Prostate gland (tissue), 2 donors: Measurements from ENCODE around the gene UVSSA. TPM values are rescaled to one million over a fixed set of nuclear protein-coding genes. Genes with fewer than 3 reads are reported as not detected.

Experiments used
- DNase-seq: peaks from one replicate; pipeline ENCODE4 v3.0.0-alpha.2; 2019; ENCODE audit warnings: low spot score
- H3K27ac ChIP-seq, 2 donors: fragments of 200-600 bp; sonication (generic); 2 replicates each; pipeline ENCODE4 v1.5.1; 2017 to 2019
- H3K27me3 ChIP-seq: fragments of 200-600 bp; sonication (generic); replicated peaks from 2 replicates; pipeline ENCODE4 v1.5.1; 2019; ENCODE audit not compliant: insufficient read depth
- H3K36me3 ChIP-seq, 2 donors: fragments of 200-600 bp; sonication (generic); 1 replicate in 1 of 2; 2 replicates in 1 of 2; pipeline versions ENCODE4 v1.5.1 to v1.8.1; 2017 to 2019
- H3K4me1 ChIP-seq: fragments of 200-600 bp; sonication (generic); replicated peaks from 2 replicates; pipeline ENCODE4 v1.5.1; 2019
- H3K4me3 ChIP-seq, 2 donors: fragments of 200-600 bp; sonication (generic); 2 replicates each; pipeline ENCODE4 v1.5.1; 2017 to 2019
- H3K9me3 ChIP-seq: fragments of 200-600 bp; sonication (generic); 2 replicates; pipeline ENCODE4 v1.5.1; 2017
- POLR2A ChIP-seq: fragments of 450-650 bp; IDR thresholded peaks from one replicate; pipeline ENCODE4 v1.6.1; 2016; ENCODE audit warnings: antibody characterized with exemption, mild to moderate bottlenecking
- POLR2AphosphoS5 ChIP-seq: sonication (generic); formaldehyde crosslinking; IDR thresholded peaks from one replicate; pipeline ENCODE4 v1.6.1; 2017; ENCODE audit warnings: antibody characterized with exemption
- WGBS: methylation state at CpG from one replicate; pipeline ENCODE4 v1.1.5; 2018; 5-methylcytosine and 5-hydroxymethylcytosine counted together
- intact Hi-C: fragments of 100-400 bp; cut with DNase I; formaldehyde crosslinking; loops from one replicate; pipeline ENCODE4 v1.14.2; 2022
- total RNA-seq, 2 donors: library from RNA; depleted of rRNA; stranded (reverse); fragments of >200 nt; gene quantifications; one replicate each; pipeline ENCODE4 v1.1.0, GENCODE V29; 2016
- TF ChIP-seq, protein P1 (sequence below), 4 experiments: fragments of 200-600 bp in 2 of 4; fragments of 450-650 bp in 2 of 4; sonication (generic) in 2 of 4; IDR thresholded peaks; 1 replicate in 3 of 4; 2 replicates in 1 of 4; pipeline ENCODE4 v1.5.1; 2016 to 2019; ENCODE audit warnings: antibody characterized with exemption in 4 of 4, mild to moderate bottlenecking in 2 of 4, moderate library complexity in 2 of 4

Gene UVSSA
- total RNA-seq, 2 donors from 2014 or later, result 20.8 to 47.9 TPM

- H3K36me3 ChIP-seq, result no peaks in the 10 kb centered on the region
- intact Hi-C loops, result no loop called here
Observed at GRCh38 chr4:1363513-1363912, 16.5 kb downstream of the UVSSA start.

GRCh38 chr4:1364217-1364616 is 17.2 kb downstream of the UVSSA start:
- no peak for DNase-seq
- H3K4me1 ChIP-seq, result no peaks in the 10 kb centered on the region
- no peaks in the 10 kb centered on the region for H3K9me3 ChIP-seq
- H3K27ac ChIP-seq, result no peak overlapping the region
- H3K36me3 ChIP-seq, result no peaks in the 10 kb centered on the region
- no peak overlapping the region for H3K4me3 ChIP-seq
- TF ChIP-seq POLR2A (no peak), POLR2AphosphoS5 (no peak)
- TF ChIP-seq, protein P1, sequence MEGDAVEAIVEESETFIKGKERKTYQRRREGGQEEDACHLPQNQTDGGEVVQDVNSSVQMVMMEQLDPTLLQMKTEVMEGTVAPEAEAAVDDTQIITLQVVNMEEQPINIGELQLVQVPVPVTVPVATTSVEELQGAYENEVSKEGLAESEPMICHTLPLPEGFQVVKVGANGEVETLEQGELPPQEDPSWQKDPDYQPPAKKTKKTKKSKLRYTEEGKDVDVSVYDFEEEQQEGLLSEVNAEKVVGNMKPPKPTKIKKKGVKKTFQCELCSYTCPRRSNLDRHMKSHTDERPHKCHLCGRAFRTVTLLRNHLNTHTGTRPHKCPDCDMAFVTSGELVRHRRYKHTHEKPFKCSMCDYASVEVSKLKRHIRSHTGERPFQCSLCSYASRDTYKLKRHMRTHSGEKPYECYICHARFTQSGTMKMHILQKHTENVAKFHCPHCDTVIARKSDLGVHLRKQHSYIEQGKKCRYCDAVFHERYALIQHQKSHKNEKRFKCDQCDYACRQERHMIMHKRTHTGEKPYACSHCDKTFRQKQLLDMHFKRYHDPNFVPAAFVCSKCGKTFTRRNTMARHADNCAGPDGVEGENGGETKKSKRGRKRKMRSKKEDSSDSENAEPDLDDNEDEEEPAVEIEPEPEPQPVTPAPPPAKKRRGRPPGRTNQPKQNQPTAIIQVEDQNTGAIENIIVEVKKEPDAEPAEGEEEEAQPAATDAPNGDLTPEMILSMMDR (IDR thresholded peaks at IDR 0.05), result no peak
- WGBS, result 93% methylated on average over 10 of the region's 18 CpGs
- H3K27me3 ChIP-seq, result no peaks in the 10 kb centered on the region
- intact Hi-C loops, result no loop called here

More at GRCh38 chr4:1363513-1363912, 16.5 kb downstream of the UVSSA start:
- no peak for DNase-seq
- H3K27me3 ChIP-seq, result no peaks in the 10 kb centered on the region
- no peak overlapping the region for H3K4me3 ChIP-seq
- no peaks in the 10 kb centered on the region for H3K4me1 ChIP-seq
- no peak for TF ChIP-seq POLR2A
- no peak for TF ChIP-seq POLR2AphosphoS5
- TF ChIP-seq, protein P1 (IDR thresholded peaks at IDR 0.05), result no peak
- H3K9me3 ChIP-seq, result no peaks in the 10 kb centered on the region
- H3K27ac ChIP-seq, result no peak overlapping the region
- WGBS, result 92% methylated on average over 11 of the region's 11 CpGs

- no peak for DNase-seq
- Histone ChIP-seq H3K27ac (no peak overlapping the region), H3K9me3 (no peaks in the 10 kb centered on the region), H3K27me3 (no peaks in the 10 kb centered on the region), H3K4me1 (no peaks in the 10 kb centered on the region), H3K36me3 (no peaks in the 10 kb centered on the region), H3K4me3 (no peak overlapping the region)
- 77% methylated on average over 13 of the region's 13 CpGs for WGBS
- intact Hi-C loops, result no loop called here
- no peak for TF ChIP-seq POLR2A
- TF ChIP-seq, protein P1 (IDR thresholded peaks at IDR 0.05), result no peak
- no peak for TF ChIP-seq POLR2AphosphoS5
Observed at GRCh38 chr4:1364748-1365147, 17.7 kb downstream of the UVSSA start.

DNA sequence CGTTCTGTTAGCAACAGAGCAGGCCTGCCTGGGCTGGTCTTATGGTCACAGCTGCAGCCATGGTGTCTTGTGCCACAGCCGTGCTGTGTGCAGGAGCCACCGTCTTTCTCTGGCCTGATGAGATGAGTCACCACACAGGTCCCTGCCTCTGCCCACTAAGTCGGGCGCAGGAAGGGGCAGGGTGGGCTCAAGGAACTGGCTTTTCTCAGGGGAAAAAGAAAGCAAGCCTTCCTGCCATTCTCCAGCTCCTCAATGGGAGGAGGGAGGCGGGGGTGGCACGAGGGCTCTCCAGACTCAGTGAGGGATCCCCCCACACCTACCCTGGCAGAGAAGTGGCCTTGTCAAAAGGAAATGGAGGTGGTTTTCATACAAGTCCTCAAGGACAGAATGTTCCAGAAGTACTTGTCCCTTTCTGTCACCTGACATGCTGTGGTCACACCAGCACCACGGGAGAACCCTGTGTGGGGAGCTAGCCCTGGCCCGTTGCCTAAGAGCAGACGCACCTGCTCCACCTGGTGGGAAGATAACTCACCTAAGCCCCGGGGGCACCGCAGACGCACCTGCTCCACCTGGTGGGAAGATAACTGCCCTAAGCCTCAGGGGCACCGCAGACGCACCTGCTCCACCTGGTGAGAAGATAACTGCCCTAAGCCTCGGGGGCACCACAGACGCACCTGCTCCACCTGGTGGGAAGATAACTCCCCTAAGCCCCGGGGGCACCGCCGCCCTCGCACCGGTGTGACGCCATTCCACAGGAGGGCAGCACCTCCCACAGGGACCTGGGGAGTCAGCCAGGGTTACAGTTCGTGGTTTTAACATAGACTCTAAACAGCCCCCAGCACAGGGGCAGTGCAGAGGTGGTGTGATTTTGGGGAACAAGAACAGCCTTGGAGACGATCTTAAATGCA is 18.5 kb downstream of the UVSSA start:
- DNase-seq, result no peak
- no peak for TF ChIP-seq POLR2A
- no peak for TF ChIP-seq POLR2AphosphoS5
- TF ChIP-seq, protein P1 (IDR thresholded peaks at IDR 0.05), result no peak
- Histone ChIP-seq H3K9me3 (no peaks in the 10 kb centered on the region), H3K4me3 (no peak overlapping the region), H3K27me3 (no peaks in the 10 kb centered on the region), H3K27ac (no peak overlapping the region), H3K36me3 (no peaks in the 10 kb centered on the region), H3K4me1 (no peaks in the 10 kb centered on the region)
- 59% methylated on average over 25 of the region's 25 CpGs for WGBS
- intact Hi-C loops, result no loop called here
